TTC549 (cell line): Measurements from ENCODE around the gene ATP5ME.
"Not testable (repeated sequence)": the region's sequence is repeated elsewhere in the genome, so short reads cannot be mapped to it uniquely, and the experiment has no call there.

ENCODE experiments used
- FAIRE-seq: peaks from 2 replicates; lab custom pipeline; 2012; peaks lifted over from hg19 to GRCh38; lab: Jason Lieb, UNC

Gene ATP5ME, protein sequence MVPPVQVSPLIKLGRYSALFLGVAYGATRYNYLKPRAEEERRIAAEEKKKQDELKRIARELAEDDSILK

DNA sequence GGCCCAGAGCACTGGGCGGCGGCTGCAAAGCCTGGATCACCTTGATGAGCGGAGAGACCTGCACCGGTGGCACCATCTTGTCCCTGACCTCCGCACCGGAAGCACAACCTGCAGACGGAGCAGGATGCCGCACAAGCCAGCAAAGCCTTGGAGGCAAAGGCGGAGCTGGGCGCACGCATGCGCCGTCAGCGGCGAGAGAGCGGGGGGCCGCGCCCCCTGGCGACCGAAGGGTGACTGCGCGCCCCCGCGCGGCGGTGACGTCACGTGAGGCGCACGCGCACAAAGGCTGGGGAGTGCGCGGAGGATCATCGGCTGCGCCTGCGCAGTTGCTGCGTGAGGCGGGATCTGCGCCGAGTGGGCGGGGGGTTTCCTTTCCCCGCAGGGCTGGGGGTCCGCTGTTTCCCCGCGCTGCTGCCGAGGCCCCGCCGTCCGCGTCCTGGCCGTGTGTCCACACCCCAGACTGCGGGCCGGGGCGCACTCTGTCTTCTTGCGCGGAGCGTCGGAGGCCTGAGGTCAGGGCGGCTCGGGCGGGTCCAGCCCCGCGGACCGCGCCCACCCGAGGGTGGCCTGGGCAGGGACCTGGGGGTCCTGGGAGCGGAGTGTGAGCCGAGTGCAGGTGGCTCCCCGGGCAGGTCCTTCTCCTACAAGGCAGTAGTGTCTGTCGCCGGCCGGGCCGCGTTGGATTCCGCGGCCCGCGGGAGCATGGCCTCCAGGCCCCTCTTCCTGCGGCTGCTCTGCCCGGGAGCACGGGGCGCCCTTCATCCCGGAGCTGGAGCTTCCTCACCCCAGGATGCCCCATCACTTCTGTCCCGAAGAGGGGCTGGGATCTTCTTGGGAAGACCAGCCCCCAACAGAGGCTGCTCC lies at the start of gene ATP5ME, which contains the start of gene MYL5:
Gene ATP5ME, minus strand, starts transcription at position 105 of the 864 bp plus-strand sequence. Its CDS starts 29 bp downstream, at position 76.
Gene MYL5, plus strand, starts transcription at position 371 of the 864 bp plus-strand sequence. CDS start 3,485 bp downstream, outside the sequence.
- FAIRE-seq: no peak

DNA sequence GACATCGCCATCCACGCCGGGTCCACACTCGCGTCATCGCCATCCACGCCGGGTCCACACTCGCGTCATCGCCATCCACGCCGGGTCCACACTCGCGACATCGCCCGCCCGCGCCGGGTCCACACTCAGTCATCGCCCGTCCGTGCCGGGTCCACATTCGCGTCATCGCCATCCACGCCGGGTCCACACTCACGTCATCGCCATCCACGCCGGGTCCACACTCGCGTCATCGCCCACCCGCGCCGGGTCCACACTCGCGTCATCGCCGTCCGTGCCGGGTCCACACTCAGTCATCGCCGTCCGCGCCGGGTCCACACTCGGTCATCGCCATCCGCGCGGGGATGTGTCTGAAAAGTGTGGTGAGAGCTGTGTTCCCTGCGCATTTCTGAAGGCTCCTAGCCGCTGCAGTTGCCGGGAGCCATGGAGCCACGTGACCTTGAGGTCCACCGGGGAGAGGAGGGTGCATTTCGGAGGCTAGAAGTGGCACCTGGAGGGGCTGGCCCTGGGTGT lies 48.8 kb upstream of the ATP5ME start:
- no peak for FAIRE-seq

DNA sequence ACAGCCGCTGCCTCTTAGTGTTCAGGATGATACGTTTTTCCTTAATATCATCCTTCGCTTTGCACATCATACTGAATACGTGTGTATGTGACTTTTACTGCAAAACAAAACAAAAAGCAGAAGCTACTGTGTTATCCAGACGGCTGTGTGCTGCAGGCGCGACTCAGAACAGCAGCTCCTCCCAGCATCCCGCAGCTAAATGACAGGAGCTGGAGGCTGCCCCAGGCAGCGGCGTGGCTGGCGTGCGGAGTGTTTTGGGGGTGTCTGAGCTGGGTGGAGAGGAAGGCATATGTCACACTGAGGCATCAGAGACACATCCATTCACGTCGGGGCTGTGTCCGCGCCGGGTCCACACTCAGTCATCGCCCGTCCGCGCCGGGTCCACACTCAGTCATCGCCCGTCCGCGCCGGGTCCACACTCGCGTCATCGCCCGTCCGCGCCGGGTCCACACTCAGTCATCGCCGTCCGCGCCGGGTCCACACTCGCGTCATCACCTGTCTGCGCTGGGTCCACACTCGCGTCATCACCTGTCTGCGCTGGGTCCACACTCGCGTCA lies 48.2 kb upstream of the ATP5ME start:
- no peak for FAIRE-seq

DNA sequence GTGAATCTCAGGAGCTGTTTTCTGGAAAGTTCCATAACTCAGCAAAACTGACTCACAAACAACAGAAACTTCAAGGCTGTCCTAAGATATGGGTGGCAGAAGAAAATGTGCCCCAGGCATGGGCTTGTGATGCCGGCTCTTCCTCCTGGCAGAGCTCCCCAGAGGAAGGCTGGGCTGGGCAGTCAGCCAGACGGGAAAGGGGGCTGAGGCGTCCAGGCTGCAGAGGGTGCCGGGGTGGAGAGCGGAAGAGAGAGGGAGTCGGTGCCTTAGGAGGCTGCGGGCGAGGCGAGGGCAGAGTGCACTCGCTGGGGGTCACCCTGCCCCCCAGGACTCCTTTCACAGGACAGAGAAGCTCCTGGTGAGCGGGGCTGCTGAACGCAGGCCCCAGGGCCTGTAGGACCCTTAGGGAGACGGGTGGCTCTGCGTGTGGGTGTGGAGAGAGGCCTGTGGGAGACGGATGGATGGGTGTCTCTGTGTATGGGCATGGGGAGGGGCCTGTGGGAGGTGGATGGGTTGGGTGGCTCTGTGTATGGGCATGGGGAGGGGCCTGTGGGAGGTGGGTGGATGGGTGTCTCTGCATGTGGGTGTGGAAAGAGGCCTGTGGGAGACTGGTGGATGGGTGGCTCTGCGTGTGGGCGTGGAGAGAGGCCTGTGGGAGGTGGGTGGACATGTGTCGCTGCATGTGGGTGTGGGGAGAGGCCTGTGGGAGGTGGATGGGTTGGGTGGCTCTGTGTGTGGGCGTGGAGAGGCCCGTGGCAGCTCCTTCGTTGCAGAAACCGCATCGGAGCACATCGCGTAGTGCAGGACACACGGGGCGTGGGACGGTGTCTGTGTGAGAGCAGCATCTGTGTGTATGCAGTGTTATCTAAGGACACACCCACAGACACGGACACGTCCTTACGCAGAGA lies 47.4 kb upstream of the ATP5ME start:
- FAIRE-seq: no peak

DNA sequence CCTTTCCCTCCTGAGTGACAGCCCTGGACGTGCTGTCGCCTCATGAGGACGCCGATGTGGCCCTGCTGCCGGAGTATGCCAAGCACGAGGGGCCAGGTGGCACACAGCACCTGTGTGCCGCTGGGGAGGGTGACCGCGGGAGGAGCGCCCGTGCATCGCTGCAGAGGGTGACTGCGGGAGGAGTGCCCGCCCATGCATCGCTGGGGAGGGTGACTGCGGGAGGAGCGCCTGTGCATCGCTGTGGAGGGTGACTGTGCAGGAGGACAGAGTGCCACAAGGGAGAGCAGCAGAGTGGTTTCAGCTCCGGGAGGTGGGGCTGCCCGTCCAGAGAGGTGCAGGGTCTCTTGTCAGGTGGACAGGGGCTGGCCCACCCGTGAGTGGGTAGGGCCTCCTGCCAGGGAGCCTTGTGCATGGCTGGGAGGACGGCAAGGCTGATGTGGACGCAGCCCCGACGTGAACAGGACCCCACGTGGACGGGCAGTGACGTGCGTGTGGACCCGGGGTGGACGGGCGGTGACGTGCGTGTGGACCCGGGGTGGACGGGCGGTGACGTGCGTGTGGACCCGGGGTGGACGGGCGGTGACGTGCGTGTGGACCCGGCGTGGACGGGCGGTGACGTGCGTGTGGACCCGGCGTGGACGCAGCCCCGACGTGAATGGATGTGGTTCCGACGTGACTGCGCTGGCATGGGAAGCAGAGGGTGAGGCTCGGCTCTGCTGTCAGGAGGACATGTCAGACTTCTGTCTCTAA lies 46.2 kb upstream of the ATP5ME start:
- FAIRE-seq: no peak

DNA sequence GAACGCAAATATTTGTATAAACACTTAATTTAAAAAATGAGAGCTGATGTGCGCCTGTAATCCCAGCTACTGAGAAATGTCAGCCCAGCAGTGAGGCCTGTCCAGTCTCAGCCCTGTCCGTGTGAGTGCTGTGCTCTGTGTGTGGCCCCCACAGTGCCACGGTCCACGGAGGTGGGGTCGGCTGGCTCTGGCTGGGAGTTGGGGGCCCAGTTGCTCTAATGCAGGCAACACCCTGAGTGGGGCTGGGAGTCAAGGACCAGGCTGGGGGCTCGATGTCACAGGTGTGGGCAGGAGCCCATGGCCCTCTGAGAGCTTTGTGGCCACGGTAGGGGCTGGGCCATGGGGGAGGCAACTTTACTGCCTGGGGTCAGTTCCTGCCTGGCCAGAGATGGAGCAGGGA lies 44.4 kb upstream of the ATP5ME start:
- no peak for FAIRE-seq

DNA sequence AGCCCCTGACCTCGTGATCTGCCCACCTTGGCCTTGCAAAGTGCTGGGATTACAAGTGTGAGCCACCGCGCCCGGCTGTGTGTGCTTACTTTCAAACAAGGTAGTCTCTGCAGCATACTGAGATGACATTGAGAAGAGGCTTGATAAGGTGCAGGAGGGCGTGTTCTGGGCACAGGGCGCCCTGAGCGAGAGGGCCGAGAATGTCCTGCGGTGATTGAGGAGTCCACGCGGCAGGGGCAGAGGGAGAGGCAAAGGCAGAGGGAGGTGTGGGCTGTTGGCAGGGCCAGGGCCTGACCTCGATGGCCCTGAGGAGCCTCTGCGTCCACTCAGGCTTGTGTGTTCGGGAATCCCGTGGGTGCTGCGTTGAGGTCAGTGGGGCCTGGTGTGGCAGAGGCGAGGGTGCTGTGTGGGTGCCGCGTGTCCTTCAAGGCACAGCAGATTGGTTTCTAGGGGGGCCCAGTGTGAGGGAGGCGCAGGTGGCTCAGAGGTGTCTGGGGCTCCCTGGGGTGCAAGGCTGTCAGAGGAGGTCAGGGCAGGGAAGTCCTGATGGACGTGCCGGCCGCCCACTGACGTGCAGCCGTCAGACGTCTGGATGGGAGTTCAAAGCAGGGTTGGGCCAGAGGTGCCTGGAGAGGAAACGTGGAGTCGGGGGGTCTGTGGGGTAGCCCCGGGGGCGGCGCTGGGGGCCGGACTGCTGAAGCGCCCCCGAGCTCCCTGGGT lies 43.7 kb upstream of the ATP5ME start:
- no peak for FAIRE-seq

DNA sequence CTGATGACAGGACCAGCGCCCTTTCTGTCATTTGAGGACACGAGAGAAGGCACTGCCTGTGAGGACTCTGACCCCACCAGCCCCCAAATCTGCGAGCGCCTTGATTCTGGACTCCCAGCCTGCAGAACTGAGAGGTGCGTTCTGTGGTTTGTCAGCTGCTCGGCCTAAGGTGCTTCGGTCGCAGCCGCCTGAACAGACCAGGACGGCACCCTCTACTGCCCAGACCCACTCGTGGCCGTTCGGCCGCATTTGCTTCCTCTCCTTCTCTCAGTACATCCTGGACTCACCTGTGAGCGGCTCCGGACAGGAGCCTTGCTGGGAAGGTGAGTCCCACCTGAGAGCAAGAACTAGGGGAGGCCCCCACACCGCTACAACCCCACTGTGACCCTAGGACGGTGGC lies 40.0 kb upstream of the ATP5ME start:
- no peak for FAIRE-seq

DNA sequence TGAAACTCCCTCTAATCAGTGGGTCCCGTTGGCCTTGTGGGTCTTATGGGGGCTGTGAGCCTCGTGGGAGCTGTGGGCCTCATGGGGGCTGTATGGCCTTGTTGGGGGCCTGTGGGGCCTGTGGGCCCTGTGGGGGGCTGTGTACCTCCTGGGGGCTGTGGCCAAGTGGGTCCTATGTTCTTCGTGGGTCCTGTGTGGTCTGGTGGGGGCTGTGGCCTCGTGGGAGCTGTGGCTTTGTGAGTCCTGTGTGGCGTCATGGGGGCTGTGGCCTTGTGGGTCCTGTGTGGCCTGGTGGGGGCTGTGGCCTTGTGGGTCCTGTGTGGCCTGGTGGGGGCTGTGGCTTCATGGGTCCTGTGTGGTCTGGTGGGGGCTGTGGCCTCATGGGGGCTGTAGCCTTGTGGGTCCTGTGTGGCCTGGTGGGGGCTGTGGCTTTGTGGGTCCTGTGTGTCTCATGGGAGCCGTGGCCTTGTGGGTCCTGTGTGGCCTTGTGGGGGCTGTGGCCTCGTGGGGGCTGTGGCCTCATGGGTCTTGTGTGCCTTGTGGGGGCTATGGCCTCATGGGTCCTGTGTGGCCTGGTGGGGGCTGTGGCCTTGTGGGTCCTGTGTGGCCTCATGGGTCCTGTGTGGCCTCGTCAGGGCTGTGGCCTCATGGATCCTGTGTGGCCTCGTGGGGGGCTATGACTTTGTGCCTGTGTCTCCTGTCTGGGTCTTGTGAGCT lies 39.0 kb upstream of the ATP5ME start:
- no peak for FAIRE-seq

DNA sequence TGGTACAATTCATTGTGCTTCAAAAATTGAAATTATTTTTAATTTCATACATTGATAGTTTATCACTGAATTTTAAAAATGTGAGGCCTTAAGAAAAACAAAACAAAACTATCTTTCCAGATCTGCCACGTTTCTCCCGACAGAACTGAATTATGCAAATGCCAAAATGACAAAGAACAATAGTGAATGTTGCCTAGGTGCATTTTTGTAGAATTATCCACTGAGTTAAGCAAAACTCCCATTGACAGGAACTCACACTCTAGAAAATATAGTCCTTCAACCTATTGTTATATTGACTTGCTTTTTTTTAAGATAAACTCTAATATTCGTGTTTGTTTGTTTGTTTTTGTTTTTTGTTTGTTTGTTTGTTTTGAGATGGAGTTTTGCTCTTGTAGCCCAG lies 38.0 kb upstream of the ATP5ME start:
- FAIRE-seq: no peak

DNA sequence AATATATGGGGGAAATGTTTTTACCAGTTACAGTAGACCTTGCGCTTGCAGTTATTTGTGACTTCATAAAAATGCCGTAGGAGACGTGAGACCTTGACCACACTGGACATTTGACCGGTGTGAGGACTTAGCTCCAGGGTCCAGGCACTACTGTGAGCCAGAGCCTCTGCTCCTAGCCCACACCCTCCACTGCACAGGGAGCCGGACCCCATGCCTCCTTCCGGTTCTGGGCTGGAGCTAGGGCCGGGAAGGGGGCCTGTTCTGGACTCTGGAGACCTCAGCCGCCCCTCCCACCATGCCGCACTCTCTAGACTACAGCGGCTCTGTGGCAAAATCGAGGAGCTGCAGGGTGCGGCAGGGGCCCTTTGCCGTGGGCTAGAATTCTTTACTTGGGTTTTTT lies 36.8 kb upstream of the ATP5ME start:
- no peak for FAIRE-seq

DNA sequence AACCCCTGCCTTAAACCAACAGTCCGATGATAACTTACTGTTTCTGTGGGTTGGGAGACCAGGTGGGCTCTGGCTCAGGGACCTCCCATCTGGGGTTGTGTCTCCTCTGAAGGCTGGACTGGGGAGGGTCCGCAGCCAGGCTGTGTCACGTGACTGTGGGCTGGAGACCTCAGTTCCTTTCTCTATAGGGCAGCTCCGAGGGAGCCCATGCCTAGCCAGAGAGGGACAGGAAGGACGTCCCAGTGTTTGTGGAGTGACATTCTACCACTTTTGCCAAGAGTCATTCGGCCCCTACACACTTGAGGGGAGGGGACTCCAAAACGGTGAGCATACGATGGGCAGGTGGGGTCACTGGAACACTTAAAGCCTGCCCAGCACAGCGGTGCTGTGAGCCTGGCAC lies 36.0 kb upstream of the ATP5ME start:
- no peak for FAIRE-seq

DNA sequence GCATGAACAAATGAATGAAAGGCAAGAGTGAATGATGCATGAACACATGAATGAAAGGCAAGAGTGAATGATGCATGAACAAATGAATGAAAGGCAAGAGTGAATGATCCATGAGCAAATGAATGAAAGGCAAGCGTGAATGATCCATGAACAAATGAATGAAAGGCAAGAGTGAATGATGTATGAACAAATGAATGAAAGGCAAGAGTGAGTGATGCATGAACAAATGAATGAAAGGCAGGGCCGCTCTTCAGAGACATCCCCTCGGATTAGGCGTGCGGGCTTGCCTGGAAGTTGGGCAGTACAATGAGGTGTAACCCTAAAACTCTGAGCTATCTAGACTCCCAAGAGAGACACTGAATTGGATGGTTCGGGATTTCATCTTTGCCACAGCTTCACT lies 35.3 kb upstream of the ATP5ME start:
- no peak for FAIRE-seq

DNA sequence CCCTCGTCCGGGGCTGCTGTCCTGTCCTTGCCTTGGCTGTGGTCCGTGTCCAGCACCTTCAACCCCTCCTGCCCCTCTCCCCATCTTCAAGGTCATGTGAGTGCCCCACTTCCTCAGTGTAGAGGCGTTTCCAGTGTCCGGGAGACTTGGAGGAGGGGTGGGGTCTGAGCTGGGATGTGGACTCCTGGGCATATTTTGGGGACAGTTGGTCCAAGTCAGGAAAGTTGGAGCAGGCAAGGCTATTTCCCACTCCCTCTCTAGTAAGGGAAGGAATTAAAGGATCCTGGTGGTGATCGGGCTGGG lies 34.5 kb upstream of the ATP5ME start:
- no peak for FAIRE-seq

DNA sequence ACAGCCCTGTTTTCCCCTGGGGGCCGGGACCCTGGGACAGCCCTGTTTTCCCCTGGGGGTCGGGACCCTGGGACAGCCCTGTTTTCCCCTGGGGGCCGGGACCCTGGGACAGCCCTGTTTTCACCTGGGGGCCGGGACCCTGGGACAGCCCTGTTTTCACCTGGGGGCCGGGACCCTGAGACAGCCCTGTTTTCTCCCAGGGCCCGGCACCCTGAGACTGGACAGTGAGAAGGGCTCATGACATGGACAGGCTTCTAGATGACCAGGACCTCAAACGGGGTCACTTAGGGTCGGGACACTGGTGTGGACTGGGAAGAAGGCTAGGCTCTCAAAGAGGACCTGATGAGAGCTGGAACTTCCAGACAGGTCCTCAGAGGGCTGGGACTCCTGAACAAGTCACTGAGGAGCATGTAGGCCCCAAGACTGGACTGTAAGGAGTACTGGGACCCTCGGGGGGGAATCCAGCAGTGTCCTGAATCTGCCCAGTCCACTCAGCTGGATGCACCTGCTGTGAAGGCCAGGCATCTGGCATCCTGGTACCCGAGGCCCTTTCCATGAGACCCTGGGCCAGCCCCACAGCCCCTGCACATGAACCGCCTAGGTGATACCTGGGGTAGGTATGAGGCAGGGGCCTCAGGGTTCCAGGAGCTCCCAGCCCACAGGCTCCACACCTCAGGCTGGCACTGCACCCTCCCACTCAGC lies 34.0 kb upstream of the ATP5ME start:
- FAIRE-seq: no peak

DNA sequence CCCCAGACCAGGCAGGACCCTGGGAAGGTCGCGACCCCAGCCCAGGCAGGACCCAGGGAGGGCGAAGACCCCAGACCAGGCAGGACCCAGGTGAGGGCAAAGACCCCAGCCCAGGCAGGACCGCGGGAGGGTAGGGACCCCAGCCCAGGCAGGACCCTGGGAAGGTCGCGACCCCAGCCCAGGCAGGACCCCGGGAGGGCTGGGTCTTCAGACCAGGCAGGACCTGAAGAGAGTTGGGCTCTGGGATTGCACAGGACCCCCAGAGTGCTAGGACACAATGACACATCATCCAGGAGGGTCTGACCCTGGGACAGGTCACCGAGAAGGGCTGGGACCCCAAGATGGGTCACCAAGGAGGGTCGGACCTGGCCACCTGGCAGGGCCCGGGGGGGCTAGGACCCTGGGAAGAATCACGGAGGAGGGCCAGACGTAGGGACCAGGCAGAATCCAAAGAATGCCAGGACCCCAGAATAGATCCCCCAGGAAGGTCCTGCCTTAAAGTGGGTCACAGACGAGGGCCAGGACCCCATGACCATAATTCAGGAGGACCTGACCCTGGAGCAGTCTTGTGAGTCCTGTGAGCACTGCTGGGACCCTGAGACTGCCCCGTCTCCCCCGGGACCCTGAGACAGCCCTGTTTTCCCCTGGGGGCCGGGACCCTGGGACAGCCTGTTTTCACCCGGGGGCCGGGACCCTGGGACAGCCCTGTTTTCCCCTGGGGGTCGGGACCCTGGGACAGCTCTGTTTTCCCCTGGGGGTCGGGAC lies 32.9 kb upstream of the ATP5ME start:
- FAIRE-seq: no peak

DNA sequence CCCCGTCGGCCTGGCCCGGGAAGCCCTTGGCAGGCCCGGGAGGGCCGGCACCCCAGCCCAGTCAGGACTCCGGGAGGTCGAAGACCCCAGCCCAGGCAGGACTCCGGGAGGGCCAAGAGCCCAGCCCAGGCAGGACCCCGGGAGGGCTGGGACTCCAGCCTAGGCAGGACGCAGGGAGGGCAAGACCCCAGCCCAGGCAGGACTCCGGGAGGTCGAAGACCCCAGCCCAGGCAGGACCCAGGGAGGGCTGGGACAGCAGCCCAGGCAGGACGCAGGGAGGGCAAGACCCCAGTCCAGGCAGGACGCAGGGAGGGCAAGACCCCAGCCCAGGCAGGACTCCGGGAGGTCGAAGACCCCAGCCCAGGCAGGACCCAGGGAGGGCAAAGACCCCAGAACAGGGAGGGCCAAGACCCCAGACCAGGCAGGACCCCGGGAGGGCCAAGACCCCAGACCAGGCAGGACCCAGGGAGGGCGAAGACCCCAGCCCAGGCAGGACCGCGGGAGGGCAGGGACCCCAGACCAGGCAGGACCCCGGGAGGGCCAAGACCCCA lies 32.1 kb upstream of the ATP5ME start:
- not testable (repeated sequence) for FAIRE-seq

DNA sequence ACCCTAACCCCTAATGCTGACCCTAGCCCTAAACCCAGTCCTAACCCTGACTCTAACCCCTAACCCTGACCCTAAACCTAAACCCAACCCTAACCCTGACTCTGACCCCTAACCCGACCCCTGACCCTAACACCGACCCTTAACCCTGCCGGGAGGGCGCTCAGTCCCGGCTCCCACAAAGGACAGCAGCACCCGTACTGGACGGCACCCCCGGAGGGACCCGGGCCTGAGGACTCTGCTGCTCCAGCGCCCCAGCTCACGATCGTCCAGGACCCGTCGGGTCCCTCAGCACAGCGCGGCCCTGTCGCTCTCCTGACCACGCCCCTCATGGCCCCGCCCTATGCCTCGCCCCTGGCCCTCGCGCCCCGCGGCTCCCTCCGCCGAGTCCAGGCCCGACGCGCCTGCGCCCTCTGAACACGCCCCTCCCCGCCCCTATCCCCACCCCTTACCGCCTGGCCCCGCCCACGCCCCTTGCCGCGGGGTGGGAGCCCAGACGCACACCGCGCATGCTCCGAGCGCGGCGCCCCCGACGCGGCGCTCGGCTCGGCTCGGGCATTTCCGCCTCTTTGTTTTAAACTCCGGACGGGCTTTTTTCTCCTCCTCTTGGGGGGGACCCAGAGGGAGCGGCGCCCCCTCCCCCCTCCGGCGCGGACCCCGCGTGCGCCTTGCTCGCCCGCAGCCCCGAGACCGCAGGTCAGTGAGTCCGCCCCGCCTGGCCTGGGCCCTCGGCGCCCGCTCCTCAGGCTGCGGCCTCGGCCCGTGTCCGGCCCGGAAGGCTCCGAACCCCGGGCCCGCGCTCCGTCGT lies 31.4 kb upstream of the ATP5ME start, which contains the start of gene PCGF3:
Gene PCGF3, plus strand, starts transcription at position 555 of the 805 bp plus-strand sequence. CDS start 27,849 bp downstream, outside the sequence.
- no peak for FAIRE-seq
